HEK293T (cell line): ENCODE results near the gene ARHGAP6.

Source experiments
- CTCF ChIA-PET: fragments of 350-600 bp; formaldehyde crosslinking; extraction: SDS; loops from one replicate; lab custom pipeline; 2021; ENCODE audit warnings: antibody characterized with exemption, inconsistent platforms; lab: Yijun Ruan, JAX
- POLR2A ChIA-PET: fragments of 350-600 bp; formaldehyde crosslinking; extraction: SDS; loops from one replicate; lab custom pipeline; 2020; ENCODE audit warnings: antibody characterized with exemption, inconsistent platforms; lab: Yijun Ruan, JAX
- DNase-seq: peaks from one replicate; pipeline ENCODE4 v3.0.0; 2012; ENCODE audit warnings: mixed read lengths; ENCODE audit errors: extremely low spot score
- ARNT ChIP-seq: fragments of 450-650 bp; IDR thresholded peaks from 2 replicates; pipeline ENCODE4 v1.6.1; 2017; ENCODE audit warnings: mild to moderate bottlenecking
- BHLHE40 ChIP-seq: fragments of 450-650 bp; IDR thresholded peaks from 2 replicates; pipeline ENCODE4 v1.6.1; 2016; ENCODE audit warnings: mild to moderate bottlenecking, moderate library complexity, borderline replicate concordance
- CTBP1 ChIP-seq: fragments of 450-650 bp; IDR thresholded peaks from 2 replicates; pipeline ENCODE4 v1.6.1; 2016; ENCODE audit warnings: borderline replicate concordance
- ELF4 ChIP-seq: fragments of 450-650 bp; IDR thresholded peaks from 2 replicates; pipeline ENCODE4 v1.6.1; 2017; ENCODE audit warnings: antibody characterized with exemption
- FOXA1 ChIP-seq: fragments of 450-650 bp; IDR thresholded peaks from 2 replicates; pipeline ENCODE4 v1.6.1; 2016; ENCODE audit warnings: mild to moderate bottlenecking
- FOXK2 ChIP-seq: fragments of 450-650 bp; IDR thresholded peaks from 2 replicates; pipeline ENCODE4 v1.6.1; 2016; ENCODE audit warnings: mild to moderate bottlenecking
- FOXM1 ChIP-seq: fragments of 450-650 bp; IDR thresholded peaks from 2 replicates; pipeline ENCODE4 v1.6.1; 2017; ENCODE audit warnings: mild to moderate bottlenecking, borderline replicate concordance
- HDGF ChIP-seq: fragments of 450-650 bp; IDR thresholded peaks from 2 replicates; pipeline ENCODE4 v1.6.1; 2017; ENCODE audit warnings: antibody characterized with exemption, borderline replicate concordance
- L3MBTL2 ChIP-seq: fragments of 450-650 bp; conservative IDR thresholded peaks from 2 replicates; pipeline ENCODE4 v1.6.1; 2016; ENCODE audit warnings: mild to moderate bottlenecking
- LEF1 ChIP-seq: fragments of 450-650 bp; IDR thresholded peaks from 2 replicates; pipeline ENCODE4 v1.6.1; 2017; ENCODE audit warnings: mild to moderate bottlenecking, borderline replicate concordance
- NFRKB ChIP-seq: fragments of 450-650 bp; IDR thresholded peaks from 2 replicates; pipeline ENCODE4 v1.6.1; 2016; ENCODE audit warnings: mild to moderate bottlenecking, moderate library complexity
- PKNOX1 ChIP-seq: fragments of 450-650 bp; IDR thresholded peaks from 2 replicates; pipeline ENCODE4 v1.6.1; 2016
- SP1 ChIP-seq: fragments of 450-650 bp; IDR thresholded peaks from 2 replicates; pipeline ENCODE4 v1.6.1; 2017
- SUZ12 ChIP-seq: fragments of 450-650 bp; IDR thresholded peaks from 2 replicates; pipeline ENCODE4 v1.6.1; 2016; ENCODE audit warnings: mild to moderate bottlenecking
- TARDBP ChIP-seq: fragments of 450-650 bp; IDR thresholded peaks from 2 replicates; pipeline ENCODE4 v1.6.1; 2016
- ZNF384 ChIP-seq: fragments of 450-650 bp; IDR thresholded peaks from 2 replicates; pipeline ENCODE4 v1.6.1; 2016

Gene ARHGAP6

GRCh38 chrX:11210415-11210801 is 455.3 kb downstream of the ARHGAP6 start:
- CTCF ChIA-PET = interaction anchor here (0.7 kb wide), 1 partner anchor 36 kb away, joined by 3 read pairs; no protein-coding TSS in a partner anchor
- TF ChIP-seq ELF4 (no peak), BHLHE40 (no peak)
- DNase-seq = no peak
- POLR2A ChIA-PET = no interaction called here

GRCh38 chrX:11209798-11210414 is 455.8 kb downstream of the ARHGAP6 start:
- DNase-seq = no peak
- POLR2A ChIA-PET = no interaction called here
- TF ChIP-seq FOXK2 = no peak
- no peak for TF ChIP-seq PKNOX1
- no peak for TF ChIP-seq TARDBP
- no peak for TF ChIP-seq ZNF384
- no peak for TF ChIP-seq CTBP1
- TF ChIP-seq LEF1 = no peak
- TF ChIP-seq NFRKB = no peak
- TF ChIP-seq FOXM1 = no peak
- TF ChIP-seq SUZ12 = no peak
- TF ChIP-seq ELF4 = no peak
- TF ChIP-seq SP1 = no peak
- no peak for TF ChIP-seq ARNT
- TF ChIP-seq L3MBTL2 = no peak
- no peak for TF ChIP-seq HDGF
- TF ChIP-seq FOXA1 = no peak
- no peak for TF ChIP-seq BHLHE40
- CTCF ChIA-PET = interaction anchor here (0.7 kb wide), 1 partner anchor 37 kb away, joined by 3 read pairs; no protein-coding TSS in a partner anchor

GRCh38 chrX:11206716-11207115 is 459.0 kb downstream of the ARHGAP6 start:
- POLR2A ChIA-PET = no interaction called here
- no peak for TF ChIP-seq LEF1
- TF ChIP-seq SP1 = no peak
- no peak for TF ChIP-seq FOXK2
- TF ChIP-seq BHLHE40 = no peak
- no peak for TF ChIP-seq CTBP1
- TF ChIP-seq SUZ12 = no peak
- no peak for TF ChIP-seq ELF4
- TF ChIP-seq NFRKB = no peak
- TF ChIP-seq ARNT = no peak
- no peak for TF ChIP-seq FOXM1

GRCh38 chrX:11205796-11206195 is 459.9 kb downstream of the ARHGAP6 start:
- ChIA-PET POLR2A (no interaction called here), CTCF (no interaction called here)
- no peak for DNase-seq
- TF ChIP-seq LEF1 (no peak), ZNF384 (no peak), ARNT (no peak), TARDBP (no peak), SP1 (no peak), L3MBTL2 (no peak), PKNOX1 (no peak), SUZ12 (no peak), HDGF (no peak), ELF4 (no peak), FOXM1 (no peak), BHLHE40 (no peak), FOXK2 (no peak), CTBP1 (no peak), FOXA1 (no peak)

More at GRCh38 chrX:11206716-11207115, 459.0 kb downstream of the ARHGAP6 start:
- no peak for DNase-seq
- CTCF ChIA-PET = no interaction called here

GRCh38 chrX:11197671-11198070 is 468.0 kb downstream of the ARHGAP6 start:
- DNase-seq = no peak
- ChIA-PET POLR2A (no interaction called here), CTCF (no interaction called here)
- no peak for TF ChIP-seq FOXA1
- TF ChIP-seq LEF1 = no peak
- no peak for TF ChIP-seq PKNOX1
- TF ChIP-seq ARNT = no peak
- no peak for TF ChIP-seq FOXM1
- TF ChIP-seq NFRKB = no peak
- no peak for TF ChIP-seq FOXK2
- TF ChIP-seq SUZ12 = no peak
- no peak for TF ChIP-seq ELF4

GRCh38 chrX:11196476-11196875 is 469.2 kb downstream of the ARHGAP6 start:
- TF ChIP-seq CTBP1 = no peak
- no peak for TF ChIP-seq L3MBTL2
- no peak for TF ChIP-seq TARDBP
- ChIA-PET POLR2A (no interaction called here), CTCF (no interaction called here)
- no peak for DNase-seq

- no peak for TF ChIP-seq LEF1
- no peak for TF ChIP-seq TARDBP
- TF ChIP-seq FOXM1 = no peak
- no peak for TF ChIP-seq CTBP1
- no peak for TF ChIP-seq FOXA1
- TF ChIP-seq PKNOX1 = no peak
- no peak for TF ChIP-seq ARNT
- TF ChIP-seq BHLHE40 = no peak
- no peak for TF ChIP-seq ELF4
- TF ChIP-seq SUZ12 = no peak
- ChIA-PET CTCF (no interaction called here), POLR2A (no interaction called here)
- no peak for DNase-seq
These were observed 472.7 kb downstream of the ARHGAP6 start for GRCh38 chrX:11193035-11193469.
